ENCODE data around the gene CHCHD2.

The CHCHD2 gene

GRCh38 chr7:56063882-56064625 lies 42.2 kb downstream of the CHCHD2 start, which contains the start of gene SUMF2:
Gene SUMF2, plus strand, starts transcription at chr7:56064286. Its CDS starts 26 bp downstream, at chr7:56064312.
- Mint-ChIP-seq H3K4me3 (peak within 1 kb of the TSS; percentile 84 to 92), H3K27ac (peak within 1 kb of the TSS; percentile 96 to 97), H3K27me3 (no peaks in the 10 kb centered on the region), H3K4me1 (peaks cover 54% of the 10 kb centered on the region), H3K9me3 (no peaks in the 10 kb centered on the region)
- peak; percentile 89 for DNase-seq
- ATAC-seq: peak; percentile 96

- ATAC-seq: no peak
- Mint-ChIP-seq H3K4me1 (peaks cover 57% of the 10 kb centered on the region), H3K27me3 (no peaks in the 10 kb centered on the region), H3K27ac (peak overlapping the region; percentile 96 to 97), H3K9me3 (no peaks in the 10 kb centered on the region), H3K4me3 (peak overlapping the region; percentile 84 to 92)
- no peak for DNase-seq
Observed at GRCh38 chr7:56063500-56063881, 42.8 kb downstream of the CHCHD2 start.

- Mint-ChIP-seq H3K9me3 (no peaks in the 10 kb centered on the region), H3K4me1 (peaks cover 68% of the 10 kb centered on the region), H3K27me3 (no peaks in the 10 kb centered on the region), H3K27ac (peak overlapping the region; percentile 29 to 89), H3K4me3 (peak overlapping the region; percentile 28 to 60)
- ATAC-seq: peak; percentile 29
- DNase-seq: no peak
Observed at GRCh38 chr7:56062382-56062781, 43.9 kb downstream of the CHCHD2 start.

GRCh38 chr7:56053993-56054392 lies 52.3 kb downstream of the CHCHD2 start:
- no peaks in the 10 kb centered on the region for H3K27me3 Mint-ChIP-seq
- peak overlapping the region; percentile 81 to 92 for H3K4me3 Mint-ChIP-seq
- peaks cover 76% of the 10 kb centered on the region for H3K4me1 Mint-ChIP-seq
- no peak for DNase-seq
- peak overlapping the region; percentile 26 to 27 for H3K27ac Mint-ChIP-seq
- no peak for ATAC-seq
- H3K9me3 Mint-ChIP-seq: no peaks in the 10 kb centered on the region

- Mint-ChIP-seq H3K9me3 (no peaks in the 10 kb centered on the region), H3K4me3 (peak overlapping the region; percentile 81 to 92), H3K27ac (peak overlapping the region; percentile 26 to 80), H3K27me3 (no peaks in the 10 kb centered on the region), H3K4me1 (peaks cover 78% of the 10 kb centered on the region)
- ATAC-seq (no peak), DNase-seq (no peak)
Observed at GRCh38 chr7:56053379-56053778, 52.9 kb downstream of the CHCHD2 start.

All from stimulated activated naive CD8-positive, alpha-beta T cell treated with anti-CD3 and anti-CD28 coated beads, Interleukin-15, amount 100 ng/mL, for 72 hours (primary cell).